ENCODE measurements around the gene EZR. TPM values are rescaled to one million over a fixed set of nuclear protein-coding genes. Genes with fewer than 3 reads are reported as not detected.
A peak's percentile ranks its signal among the peaks of the same experiment; 100 is the strongest.

Gene EZR
- total and polyA plus RNA-seq, 9 of the 15 experiments (the other 6 are each of a cell fraction or from before 2014, with no cell fraction given) = 36.5 to 162 (median 104) TPM

DNA sequence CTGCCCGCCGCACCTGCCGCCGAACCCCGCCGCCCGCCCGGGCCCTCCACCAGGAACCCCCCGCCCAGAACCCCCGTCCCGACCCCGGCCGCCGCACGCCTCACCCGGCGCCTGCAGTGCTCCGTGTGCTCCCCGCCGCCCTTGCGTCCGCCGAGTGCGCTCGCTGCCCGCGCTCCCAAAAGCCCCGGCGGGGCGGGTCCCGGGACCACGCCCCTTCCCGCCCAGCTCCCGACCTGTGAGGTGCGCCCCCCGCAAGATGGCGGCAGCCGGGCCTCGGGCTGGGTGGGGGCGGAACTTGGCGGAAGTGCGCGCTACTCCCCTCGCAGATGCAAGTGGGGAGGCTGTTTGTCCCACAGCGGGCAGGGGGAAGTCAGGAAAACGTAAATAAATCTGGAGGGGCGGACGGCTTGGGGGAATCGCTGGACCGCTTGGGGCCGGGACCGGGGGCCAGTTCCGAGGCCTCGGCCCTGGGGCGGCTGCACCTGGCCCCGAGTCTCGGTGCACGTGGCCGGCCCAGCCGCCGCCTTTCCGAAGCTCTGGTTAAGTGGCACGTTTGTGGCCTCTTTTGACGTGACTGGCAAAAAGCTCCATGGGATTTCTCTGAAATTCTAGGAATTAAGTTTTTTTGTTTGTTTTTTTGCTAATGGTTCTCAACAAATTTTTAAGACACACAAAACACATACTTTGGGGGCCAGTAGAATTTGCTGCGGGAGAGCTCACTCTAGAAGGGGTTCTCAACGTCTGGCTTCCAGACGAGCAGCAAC is at the start of gene EZR (continued):
- TF ChIP-seq DACH1 (IDR thresholded peaks at IDR 0.05; ENCODE audit: partially characterized antibody) (peak; percentile 21), HIVEP1 (CRISPR knock-in tag; IDR thresholded peaks at IDR 0.05) (peak; percentile 81), SIX5 (IDR thresholded peaks at IDR 0.05; ENCODE audit: borderline replicate concordance in 1 of 2, insufficient read depth in 1 of 2, low read depth in 1 of 2, low read length in 2 of 2) (no peak), KLF1 (tag; IDR thresholded peaks at IDR 0.05) (peak; percentile 82; the same call in 1 of the 2 replicates), ARNT (IDR thresholded peaks at IDR 0.05) (no peak), RAD21 (CRISPR knock-in tag; conservative IDR thresholded peaks at IDR 0.05 in 1 of 2, IDR thresholded peaks at IDR 0.05 in 1 of 2) (peak in 1 of 2 experiments; percentile 32; a peak in 2 of 4 replicates), BDP1 (IDR thresholded peaks at IDR 0.05; ENCODE audit: insufficient read depth, insufficient read length) (no peak), FOXK2 (conservative IDR thresholded peaks at IDR 0.05 in 1 of 2, IDR thresholded peaks at IDR 0.05 in 1 of 2; ENCODE audit: low read depth in 2 of 2) (no peak), HDAC1 (IDR thresholded peaks at IDR 0.05) (peak; percentile 42 to 65; a peak in 3 of 4 replicates), ZNF75A (CRISPR knock-in tag; IDR thresholded peaks at IDR 0.05) (no peak), ZNF184 (CRISPR knock-in tag; IDR thresholded peaks at IDR 0.05) (no peak), ASH1L (IDR thresholded peaks at IDR 0.05; ENCODE audit: borderline replicate concordance, low read depth, partially characterized antibody) (peak; percentile 38)
- TF ChIP-seq, protein P1, sequence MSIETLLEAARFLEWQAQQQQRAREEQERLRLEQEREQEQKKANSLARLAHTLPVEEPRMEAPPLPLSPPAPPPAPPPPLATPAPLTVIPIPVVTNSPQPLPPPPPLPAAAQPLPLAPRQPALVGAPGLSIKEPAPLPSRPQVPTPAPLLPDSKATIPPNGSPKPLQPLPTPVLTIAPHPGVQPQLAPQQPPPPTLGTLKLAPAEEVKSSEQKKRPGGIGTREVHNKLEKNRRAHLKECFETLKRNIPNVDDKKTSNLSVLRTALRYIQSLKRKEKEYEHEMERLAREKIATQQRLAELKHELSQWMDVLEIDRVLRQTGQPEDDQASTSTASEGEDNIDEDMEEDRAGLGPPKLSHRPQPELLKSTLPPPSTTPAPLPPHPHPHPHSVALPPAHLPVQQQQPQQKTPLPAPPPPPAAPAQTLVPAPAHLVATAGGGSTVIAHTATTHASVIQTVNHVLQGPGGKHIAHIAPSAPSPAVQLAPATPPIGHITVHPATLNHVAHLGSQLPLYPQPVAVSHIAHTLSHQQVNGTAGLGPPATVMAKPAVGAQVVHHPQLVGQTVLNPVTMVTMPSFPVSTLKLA (conservative IDR thresholded peaks at IDR 0.05) = peak; percentile 66 to 85
- TF ChIP-seq, protein P2, sequence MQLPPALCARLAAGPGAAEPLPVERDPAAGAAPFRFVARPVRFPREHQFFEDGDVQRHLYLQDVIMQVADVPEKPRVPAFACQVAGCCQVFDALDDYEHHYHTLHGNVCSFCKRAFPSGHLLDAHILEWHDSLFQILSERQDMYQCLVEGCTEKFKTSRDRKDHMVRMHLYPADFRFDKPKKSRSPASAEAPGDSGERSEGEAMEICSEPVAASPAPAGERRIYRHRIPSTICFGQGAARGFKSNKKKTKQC (CRISPR knock-in tag; IDR thresholded peaks at IDR 0.05) = peak; percentile 99
